Measurements from ENCODE around the gene PPP4C.

The PPP4C gene

GRCh38 chr16:30054959-30055553 lies 20.7 kb upstream of the PPP4C start:
- DNase-seq (ENCODE audit: low spot score) = no peak

GRCh38 chr16:30060346-30060745 lies 15.4 kb upstream of the PPP4C start:
- DNase-seq (ENCODE audit: low spot score) = no peak

GRCh38 chr16:30060836-30061554 lies 14.8 kb upstream of the PPP4C start:
- DNase-seq (ENCODE audit: low spot score) = no peak

- no peak for DNase-seq (ENCODE audit: low spot score)
Measured at GRCh38 chr16:30063278-30063892, 12.4 kb upstream of the PPP4C start.

GRCh38 chr16:30063893-30064728 lies 11.7 kb upstream of the PPP4C start:
- peak; percentile 93 for DNase-seq (ENCODE audit: low spot score)

GRCh38 chr16:30064729-30065101 lies 11.1 kb upstream of the PPP4C start:
- DNase-seq (ENCODE audit: low spot score) = no peak

GRCh38 chr16:30065102-30065942 lies 10.5 kb upstream of the PPP4C start, which contains the start of gene ALDOA:
Gene ALDOA, plus strand, starts transcription at chr16:30065760. Its CDS starts 1,138 bp downstream, at chr16:30066898.
- DNase-seq (ENCODE audit: low spot score) = peak; percentile 99

- DNase-seq (ENCODE audit: low spot score) = no peak
Measured at GRCh38 chr16:30065943-30066760, 9.6 kb upstream of the PPP4C start.

GRCh38 chr16:30066761-30067583 lies 8.8 kb upstream of the PPP4C start:
- peak; percentile 47 for DNase-seq (ENCODE audit: low spot score)

- DNase-seq (ENCODE audit: low spot score) = no peak
Measured at GRCh38 chr16:30067584-30067916, 8.2 kb upstream of the PPP4C start.

- no peak for DNase-seq (ENCODE audit: low spot score)
Measured at GRCh38 chr16:30068333-30068732, 7.5 kb upstream of the PPP4C start.

- no peak for DNase-seq (ENCODE audit: low spot score)
Measured at GRCh38 chr16:30068750-30069610, 6.8 kb upstream of the PPP4C start.

GRCh38 chr16:30069611-30070462 lies 6.0 kb upstream of the PPP4C start:
- no peak for DNase-seq (ENCODE audit: low spot score)

- DNase-seq (ENCODE audit: low spot score) = no peak
Measured at GRCh38 chr16:30070490-30070889, 5.3 kb upstream of the PPP4C start.

GRCh38 chr16:30076276-30076791 lies 540 bp downstream of the PPP4C start:
- no peak for DNase-seq (ENCODE audit: low spot score)

- no peak for DNase-seq (ENCODE audit: low spot score)
Measured at GRCh38 chr16:30077656-30078055, 1.9 kb downstream of the PPP4C start.

GRCh38 chr16:30078744-30079143 lies 3.0 kb downstream of the PPP4C start:
- DNase-seq (ENCODE audit: low spot score) = no peak

GRCh38 chr16:30079480-30079879 lies 3.7 kb downstream of the PPP4C start:
- no peak for DNase-seq (ENCODE audit: low spot score)

All from Ammon's horn (tissue), 1 donor.